ENCODE results near the gene CHP2.

DNA sequence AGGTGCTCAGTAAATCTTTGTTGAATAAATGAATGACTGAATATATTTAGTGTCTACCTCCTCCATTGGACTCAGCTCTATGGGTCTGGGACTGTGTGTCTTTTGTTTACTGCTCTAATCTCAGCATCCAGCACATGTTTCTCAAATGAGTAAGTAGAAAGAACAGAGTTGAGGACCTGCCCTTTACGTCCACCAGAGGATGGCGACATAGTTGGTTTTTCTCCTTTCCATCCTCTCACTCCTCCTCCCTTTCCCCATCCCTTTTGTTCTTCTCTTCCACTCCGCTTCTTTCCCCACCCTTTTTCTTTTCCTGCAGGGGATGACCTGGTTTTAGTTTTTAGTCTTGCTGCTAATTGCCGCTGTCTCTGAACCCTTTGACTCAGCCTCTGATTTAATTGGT lies 12.1 kb upstream of the CHP2 start:
- no peak for TF ChIP-seq POLR2A (IDR thresholded peaks at IDR 0.05; ENCODE audit: low read depth, low read length)
- TF ChIP-seq POLR2AphosphoS5 (IDR thresholded peaks at IDR 0.05; ENCODE audit: low read depth, low read length), result no peak

All from GM12892 (cell line).